ENCODE results near the gene DNM1L. TPM values are rescaled to one million over a fixed set of nuclear protein-coding genes. Genes with fewer than 3 reads are reported as not detected.

Gene DNM1L
- total RNA-seq, 4 donors from 2014 or later: 30.6 to 91.6 (median 50.0) TPM

DNA sequence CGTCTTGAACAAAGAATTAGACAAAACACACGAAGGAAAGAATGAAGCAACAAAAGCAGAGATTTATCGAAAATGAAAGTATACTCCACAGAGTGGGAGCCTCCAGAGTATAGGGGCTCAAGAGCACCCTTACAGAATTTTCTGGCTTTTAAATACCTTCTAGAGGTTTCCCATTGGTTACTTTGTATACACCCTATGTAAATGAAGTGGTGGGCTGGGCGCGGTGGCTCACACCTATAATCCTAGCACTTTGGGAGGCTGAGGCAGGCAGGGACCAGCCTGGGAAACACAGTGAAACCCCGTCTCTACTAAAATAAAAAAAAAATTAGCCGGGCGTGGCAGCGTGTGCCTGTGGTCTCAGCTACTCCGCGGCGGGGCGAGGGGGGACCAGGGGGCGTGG is 13.1 kb upstream of the DNM1L start:
- Histone ChIP-seq H3K27me3 (no peaks in the 10 kb centered on the region), H3K36me3 (no peaks in the 10 kb centered on the region), H3K27ac (no peak overlapping the region), H3K4me1 (no peaks in the 10 kb centered on the region), H3K9me3 (peaks cover 0 to 5% (median 0%) of the 10 kb centered on the region in 4 donors), H3K4me3 (no peak overlapping the region)
- DNase-seq: no peak
- no peak for TF ChIP-seq POLR2A (IDR thresholded peaks at IDR 0.05)
- TF ChIP-seq, protein P1, sequence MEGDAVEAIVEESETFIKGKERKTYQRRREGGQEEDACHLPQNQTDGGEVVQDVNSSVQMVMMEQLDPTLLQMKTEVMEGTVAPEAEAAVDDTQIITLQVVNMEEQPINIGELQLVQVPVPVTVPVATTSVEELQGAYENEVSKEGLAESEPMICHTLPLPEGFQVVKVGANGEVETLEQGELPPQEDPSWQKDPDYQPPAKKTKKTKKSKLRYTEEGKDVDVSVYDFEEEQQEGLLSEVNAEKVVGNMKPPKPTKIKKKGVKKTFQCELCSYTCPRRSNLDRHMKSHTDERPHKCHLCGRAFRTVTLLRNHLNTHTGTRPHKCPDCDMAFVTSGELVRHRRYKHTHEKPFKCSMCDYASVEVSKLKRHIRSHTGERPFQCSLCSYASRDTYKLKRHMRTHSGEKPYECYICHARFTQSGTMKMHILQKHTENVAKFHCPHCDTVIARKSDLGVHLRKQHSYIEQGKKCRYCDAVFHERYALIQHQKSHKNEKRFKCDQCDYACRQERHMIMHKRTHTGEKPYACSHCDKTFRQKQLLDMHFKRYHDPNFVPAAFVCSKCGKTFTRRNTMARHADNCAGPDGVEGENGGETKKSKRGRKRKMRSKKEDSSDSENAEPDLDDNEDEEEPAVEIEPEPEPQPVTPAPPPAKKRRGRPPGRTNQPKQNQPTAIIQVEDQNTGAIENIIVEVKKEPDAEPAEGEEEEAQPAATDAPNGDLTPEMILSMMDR (IDR thresholded peaks at IDR 0.05): no peak

DNA sequence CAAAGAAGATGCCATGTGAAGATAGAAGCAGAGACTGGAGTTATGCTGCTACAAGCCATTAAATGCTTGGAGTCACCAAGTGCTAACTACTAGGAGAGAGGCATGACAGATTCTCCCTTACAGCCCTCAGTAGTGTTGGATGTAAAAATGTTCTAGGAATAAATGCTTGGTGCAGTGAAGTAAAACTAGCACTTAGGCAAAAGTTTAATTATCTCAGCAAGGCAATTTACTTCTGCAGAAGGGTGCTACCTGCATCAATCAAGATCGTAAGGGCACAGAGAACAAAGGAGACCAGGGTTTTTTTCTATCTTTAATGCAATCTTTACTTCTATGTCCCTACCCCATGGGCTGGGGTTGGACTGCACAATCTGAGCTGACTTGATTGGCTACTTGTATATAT is 9.5 kb upstream of the DNM1L start:
- no peak overlapping the region for H3K27ac ChIP-seq
- no peak overlapping the region for H3K4me3 ChIP-seq
- no peaks in the 10 kb centered on the region for H3K27me3 ChIP-seq
- TF ChIP-seq POLR2A (IDR thresholded peaks at IDR 0.05): no peak
- TF ChIP-seq, protein P1 (IDR thresholded peaks at IDR 0.05): no peak
- DNase-seq: no peak
- no peaks in the 10 kb centered on the region for H3K4me1 ChIP-seq
- H3K36me3 ChIP-seq: no peaks in the 10 kb centered on the region
- peaks cover 0 to 5% (median 0%) of the 10 kb centered on the region in 4 donors for H3K9me3 ChIP-seq

DNA sequence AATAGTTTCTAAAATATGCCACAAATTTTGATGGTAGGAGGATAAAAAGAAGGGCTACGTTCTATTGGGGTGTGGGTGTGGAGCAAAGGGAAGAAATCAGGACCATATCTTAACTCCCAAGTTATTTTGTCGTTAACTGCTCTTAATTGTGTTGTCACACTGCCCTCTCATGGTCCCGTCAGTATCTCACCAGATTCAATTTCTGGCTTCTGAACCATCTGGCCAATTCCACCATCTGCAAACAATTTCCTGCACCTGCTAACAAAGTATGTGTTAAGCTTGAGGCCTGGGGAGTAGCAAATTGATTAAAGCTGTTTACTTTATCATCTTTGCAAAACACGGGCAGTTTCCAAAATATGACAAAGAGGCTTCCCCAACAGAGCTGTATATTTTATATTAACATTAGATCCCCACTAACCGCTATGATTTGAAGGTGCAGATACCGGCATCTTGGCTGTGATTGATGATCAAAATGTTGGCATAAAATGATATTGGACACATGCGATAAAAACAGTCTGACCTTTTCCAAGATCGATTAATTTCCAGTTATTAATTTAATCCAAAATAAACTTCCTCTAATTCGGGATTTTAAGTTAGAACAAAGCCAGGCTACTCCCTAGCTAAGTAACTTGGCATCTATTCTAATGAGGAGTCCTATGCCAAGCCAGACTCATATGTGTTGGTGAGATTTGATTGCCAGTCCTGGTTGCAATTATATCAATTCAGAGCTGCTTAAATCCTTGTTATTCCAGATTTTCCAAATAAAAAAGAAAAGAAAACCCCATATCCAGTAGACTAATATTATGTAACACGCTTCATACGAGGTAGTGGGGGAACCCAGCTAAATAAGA is 6.9 kb upstream of the DNM1L start:
- DNase-seq: peak in 1 of 3 donors; percentile 61
- Histone ChIP-seq H3K27me3 (no peaks in the 10 kb centered on the region), H3K9me3 (peaks cover 0 to 5% (median 0%) of the 10 kb centered on the region in 4 donors), H3K27ac (no peak overlapping the region), H3K36me3 (no peaks in the 10 kb centered on the region), H3K4me1 (no peaks in the 10 kb centered on the region), H3K4me3 (no peak overlapping the region)
- no peak for TF ChIP-seq POLR2A (IDR thresholded peaks at IDR 0.05)
- TF ChIP-seq, protein P1 (IDR thresholded peaks at IDR 0.05): peak in 4 of 6 experiments; percentile 31 to 70 (median 64)

DNA sequence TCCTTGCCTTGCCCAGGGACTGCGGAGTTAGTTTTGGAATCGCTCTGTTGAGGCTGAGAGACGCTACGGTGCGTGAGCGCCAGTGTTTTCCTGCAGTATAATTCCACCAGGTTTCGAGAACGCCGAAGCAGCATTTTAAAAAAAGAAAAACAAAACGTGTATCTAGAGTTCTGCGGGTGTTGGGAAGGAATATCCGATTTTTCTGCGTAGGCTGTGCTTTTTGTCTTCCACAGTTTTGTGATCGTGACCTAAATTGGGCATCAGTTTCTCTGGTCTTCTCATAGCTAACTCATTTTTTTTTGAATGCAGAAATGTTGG is 778 bp downstream of the DNM1L start:
- H3K27me3 ChIP-seq: no peaks in the 10 kb centered on the region
- H3K36me3 ChIP-seq: no peaks in the 10 kb centered on the region
- no peaks in the 10 kb centered on the region for H3K9me3 ChIP-seq
- peak overlapping the region; percentile 89 to 94 (median 92) for H3K27ac ChIP-seq
- DNase-seq: no peak
- TF ChIP-seq, protein P1 (IDR thresholded peaks at IDR 0.05): no peak
- no peak for TF ChIP-seq POLR2A (IDR thresholded peaks at IDR 0.05)
- H3K4me3 ChIP-seq: peak overlapping the region; percentile 74 to 91 (median 88)
- H3K4me1 ChIP-seq: peaks cover 0 to 9% (median 0%) of the 10 kb centered on the region in 4 donors

DNA sequence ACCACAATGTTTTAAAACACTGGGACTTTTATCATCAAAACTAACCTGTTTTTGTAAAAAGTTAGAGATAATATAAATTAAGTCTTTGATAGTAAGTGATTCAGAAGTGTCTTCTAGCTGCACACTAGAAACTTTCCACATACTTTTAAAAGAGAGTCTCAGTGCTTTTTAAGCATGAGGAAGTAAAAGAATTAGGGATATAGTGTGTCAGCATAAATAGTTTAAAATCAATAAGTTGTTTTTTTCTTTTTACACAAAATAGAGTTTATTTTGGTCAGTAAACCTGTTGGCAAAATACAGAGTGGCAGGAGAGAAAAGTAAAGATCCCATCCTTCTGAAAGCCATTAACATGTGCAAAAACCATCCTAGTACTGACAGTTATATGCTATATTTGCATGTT is 1.7 kb downstream of the DNM1L start:
- Histone ChIP-seq H3K4me3 (peak overlapping the region in 1 of 4 donors; percentile 74), H3K27ac (peak overlapping the region in 2 of 4 donors; percentile 90 to 94), H3K36me3 (no peaks in the 10 kb centered on the region), H3K9me3 (no peaks in the 10 kb centered on the region), H3K4me1 (peaks cover 0 to 9% (median 0%) of the 10 kb centered on the region in 4 donors), H3K27me3 (no peaks in the 10 kb centered on the region)
- no peak for DNase-seq
- TF ChIP-seq, protein P1 (IDR thresholded peaks at IDR 0.05): no peak
- TF ChIP-seq POLR2A (IDR thresholded peaks at IDR 0.05): no peak

Measured in Peyer's patch (tissue), 4 donors.